ENCODE results near the gene RGL3.
A peak's percentile ranks its signal among the peaks of the same experiment; 100 is the strongest.
"Not testable (repeated sequence)": the region's sequence is repeated elsewhere in the genome, so short reads cannot be mapped to it uniquely, and the experiment has no call there.

RGL3 gene

GRCh38 chr19:11384778-11385129 lies 34.4 kb downstream of the RGL3 start:
- no peak for DNase-seq (ENCODE audit: extremely low read depth in 1 of 2, low read depth in 1 of 2)

GRCh38 chr19:11383706-11384048 lies 35.4 kb downstream of the RGL3 start:
- no peak for DNase-seq (ENCODE audit: extremely low read depth in 1 of 2, low read depth in 1 of 2)

GRCh38 chr19:11382898-11383705 lies 36.0 kb downstream of the RGL3 start:
- DNase-seq (ENCODE audit: extremely low read depth in 1 of 2, low read depth in 1 of 2), result peak in 1 of 2 donors; percentile 18

GRCh38 chr19:11380653-11381537 lies 38.2 kb downstream of the RGL3 start:
- DNase-seq (ENCODE audit: extremely low read depth in 1 of 2, low read depth in 1 of 2), result peak; percentile 91 to 95

- DNase-seq (ENCODE audit: extremely low read depth in 1 of 2, low read depth in 1 of 2), result no peak
Measured at GRCh38 chr19:11379857-11380350, 39.2 kb downstream of the RGL3 start.

GRCh38 chr19:11379269-11379845 lies 39.8 kb downstream of the RGL3 start:
- not testable (repeated sequence) for DNase-seq (ENCODE audit: extremely low read depth in 1 of 2, low read depth in 1 of 2)

GRCh38 chr19:11378319-11379189 lies 40.6 kb downstream of the RGL3 start:
- no peak for DNase-seq (ENCODE audit: extremely low read depth in 1 of 2, low read depth in 1 of 2)

GRCh38 chr19:11377756-11378155 lies 41.4 kb downstream of the RGL3 start:
- DNase-seq (ENCODE audit: extremely low read depth in 1 of 2, low read depth in 1 of 2), result no peak

- DNase-seq (ENCODE audit: extremely low read depth in 1 of 2, low read depth in 1 of 2), result no peak
Measured at GRCh38 chr19:11377237-11377636, 41.9 kb downstream of the RGL3 start.

GRCh38 chr19:11375143-11375948 lies 43.8 kb downstream of the RGL3 start:
- DNase-seq (ENCODE audit: extremely low read depth in 1 of 2, low read depth in 1 of 2), result peak; percentile 20 to 40

GRCh38 chr19:11374433-11375142 lies 44.5 kb downstream of the RGL3 start, which contains the start of gene SWSAP1:
Gene SWSAP1 (plus strand): TSS chr19:11374666. CDS start chr19:11374681, 15 bp downstream.
- DNase-seq (ENCODE audit: extremely low read depth in 1 of 2, low read depth in 1 of 2), result peak; percentile 90 to 94

- no peak for DNase-seq (ENCODE audit: extremely low read depth in 1 of 2, low read depth in 1 of 2)
Measured at GRCh38 chr19:11373885-11374432, 45.2 kb downstream of the RGL3 start.

GRCh38 chr19:11373166-11373884 lies 45.8 kb downstream of the RGL3 start:
- no peak for DNase-seq (ENCODE audit: extremely low read depth in 1 of 2, low read depth in 1 of 2)

- DNase-seq (ENCODE audit: extremely low read depth in 1 of 2, low read depth in 1 of 2), result no peak
Measured at GRCh38 chr19:11370744-11371143, 48.4 kb downstream of the RGL3 start.

GRCh38 chr19:11367528-11367927 lies 51.6 kb downstream of the RGL3 start:
- no peak for DNase-seq (ENCODE audit: extremely low read depth in 1 of 2, low read depth in 1 of 2)

- no peak for DNase-seq (ENCODE audit: extremely low read depth in 1 of 2, low read depth in 1 of 2)
Measured at GRCh38 chr19:11365557-11366117, 53.5 kb downstream of the RGL3 start.

- DNase-seq (ENCODE audit: extremely low read depth in 1 of 2, low read depth in 1 of 2), result no peak
Measured at GRCh38 chr19:11364935-11365334, 54.2 kb downstream of the RGL3 start.

Measured in activated CD8-positive, alpha-beta memory T cell treated with anti-CD3 and anti-CD28 coated beads for 1 hour (primary cell).